GM18502 (cell line): ENCODE results near the gene PTPRN2.
"Not testable (repeated sequence)": the region's sequence is repeated elsewhere in the genome, so short reads cannot be mapped to it uniquely, and the experiment has no call there.

Experiments used
- ATAC-seq: cut with Tn5 transposase; IDR thresholded peaks from one replicate; pipeline ENCODE4 v1.9.1; 2021; ENCODE audit warnings: mild to moderate bottlenecking; ENCODE audit not compliant: unreplicated experiment, poor library complexity

The PTPRN2 gene

GRCh38 chr7:158475036-158475678 is 112.5 kb downstream of the PTPRN2 start:
- no peak for ATAC-seq

- ATAC-seq: no peak
Observed at GRCh38 chr7:158474488-158474887, 113.1 kb downstream of the PTPRN2 start.

- ATAC-seq: no peak
Observed at GRCh38 chr7:158473946-158474345, 113.7 kb downstream of the PTPRN2 start.

GRCh38 chr7:158473221-158473620 is 114.4 kb downstream of the PTPRN2 start:
- ATAC-seq: no peak

- ATAC-seq: no peak
Observed at GRCh38 chr7:158472596-158472995, 115.0 kb downstream of the PTPRN2 start.

GRCh38 chr7:158471716-158472115 is 115.9 kb downstream of the PTPRN2 start:
- no peak for ATAC-seq

- ATAC-seq: no peak
Observed at GRCh38 chr7:158470336-158470735, 117.3 kb downstream of the PTPRN2 start.

- no peak for ATAC-seq
Observed at GRCh38 chr7:158469396-158470051, 118.1 kb downstream of the PTPRN2 start.

GRCh38 chr7:158468700-158469296 is 118.8 kb downstream of the PTPRN2 start:
- ATAC-seq: no peak

- ATAC-seq: no peak
Observed at GRCh38 chr7:158468181-158468580, 119.4 kb downstream of the PTPRN2 start.

GRCh38 chr7:158467562-158467961 is 120.1 kb downstream of the PTPRN2 start:
- no peak for ATAC-seq

GRCh38 chr7:158463317-158463716 is 124.3 kb downstream of the PTPRN2 start:
- ATAC-seq: no peak

GRCh38 chr7:158461824-158462223 is 125.8 kb downstream of the PTPRN2 start:
- ATAC-seq: no peak

GRCh38 chr7:158460665-158461064 is 127.0 kb downstream of the PTPRN2 start:
- no peak for ATAC-seq

GRCh38 chr7:158458716-158459282 is 128.8 kb downstream of the PTPRN2 start:
- ATAC-seq: no peak

GRCh38 chr7:158458096-158458495 is 129.5 kb downstream of the PTPRN2 start:
- no peak for ATAC-seq

GRCh38 chr7:158457586-158457985 is 130.0 kb downstream of the PTPRN2 start:
- ATAC-seq: not testable (repeated sequence)

GRCh38 chr7:158454631-158455030 is 133.0 kb downstream of the PTPRN2 start:
- no peak for ATAC-seq

GRCh38 chr7:158453663-158454062 is 134.0 kb downstream of the PTPRN2 start:
- no peak for ATAC-seq

GRCh38 chr7:158452331-158452730 is 135.3 kb downstream of the PTPRN2 start:
- no peak for ATAC-seq

- no peak for ATAC-seq
Observed at GRCh38 chr7:158450476-158451124, 137.0 kb downstream of the PTPRN2 start.
